HepG2 (cell line): ENCODE results near the gene PUM1. TPM values are rescaled to one million over a fixed set of nuclear protein-coding genes. Genes with fewer than 3 reads are reported as not detected.
A peak's percentile ranks its signal among the peaks of the same experiment; 100 is the strongest.

Experiments
- GZF1 ChIP-seq: sonication (generic); formaldehyde crosslinking; IDR thresholded peaks from 2 replicates; pipeline ENCODE4 v1.5.1; 2020; ENCODE audit warnings: mild to moderate bottlenecking, missing genetic modification reagents
- JUND ChIP-seq: sonication (generic); formaldehyde crosslinking; IDR thresholded peaks from 2 replicates; pipeline ENCODE4 v1.8.0; 2022; ENCODE audit warnings: mild to moderate bottlenecking, missing genetic modification reagents
- KDM2A ChIP-seq: sonication (generic); formaldehyde crosslinking; IDR thresholded peaks from 2 replicates; pipeline ENCODE4 v1.4.0; 2020; ENCODE audit warnings: low read depth, missing genetic modification reagents, borderline replicate concordance
- MED1 ChIP-seq: sonication (generic); formaldehyde crosslinking; IDR thresholded peaks from 2 replicates; pipeline ENCODE4 v1.4.0; 2020; ENCODE audit warnings: missing genetic modification reagents
- MTF1 ChIP-seq: sonication (generic); formaldehyde crosslinking; IDR thresholded peaks from 2 replicates; pipeline ENCODE4 v1.5.0; 2020; ENCODE audit warnings: missing genetic modification reagents
- MZF1 ChIP-seq: sonication (generic); formaldehyde crosslinking; IDR thresholded peaks from 2 replicates; pipeline ENCODE4 v1.8.1; 2023; ENCODE audit warnings: mild to moderate bottlenecking, missing genetic modification reagents, borderline replicate concordance
- NAIF1 ChIP-seq: sonication (generic); formaldehyde crosslinking; IDR thresholded peaks from 2 replicates; pipeline ENCODE4 v1.5.0; 2020; ENCODE audit warnings: mild to moderate bottlenecking, missing genetic modification reagents, borderline replicate concordance
- NCOR1 ChIP-seq: fragments of 200-600 bp; sonication (generic); IDR thresholded peaks from 2 replicates; pipeline ENCODE4 v1.7.0; 2017; ENCODE audit warnings: antibody characterized with exemption, low read length, borderline replicate concordance
- PAX8 ChIP-seq: sonication (generic); formaldehyde crosslinking; IDR thresholded peaks from 2 replicates; pipeline ENCODE4 v1.8.0; 2022; ENCODE audit warnings: mild to moderate bottlenecking, missing genetic modification reagents, borderline replicate concordance
- SMAD9 ChIP-seq: sonication (generic); formaldehyde crosslinking; IDR thresholded peaks from 2 replicates; pipeline ENCODE4 v1.5.1; 2020; ENCODE audit warnings: mild to moderate bottlenecking, missing genetic modification reagents
- TBX2 ChIP-seq: sonication (generic); formaldehyde crosslinking; IDR thresholded peaks from 2 replicates; pipeline ENCODE4 v1.5.0; 2020; ENCODE audit warnings: missing genetic modification reagents, mild to moderate bottlenecking, borderline replicate concordance
- ZBTB39 ChIP-seq: sonication (generic); formaldehyde crosslinking; IDR thresholded peaks from 2 replicates; pipeline ENCODE4 v1.5.0; 2020; ENCODE audit warnings: missing genetic modification reagents
- ZFP1 ChIP-seq: IDR thresholded peaks from 2 replicates; pipeline ENCODE4 v1.6.1; 2016
- ZNF512 ChIP-seq: sonication (generic); formaldehyde crosslinking; IDR thresholded peaks from 2 replicates; pipeline ENCODE4 v1.4.0; 2020; ENCODE audit warnings: mild to moderate bottlenecking, missing genetic modification reagents
- ZNF562 ChIP-seq: sonication (generic); formaldehyde crosslinking; IDR thresholded peaks from 2 replicates; pipeline ENCODE4 v1.8.0; 2022; ENCODE audit warnings: missing genetic modification reagents, borderline replicate concordance
- ZNF678 ChIP-seq: sonication (generic); formaldehyde crosslinking; IDR thresholded peaks from 2 replicates; pipeline ENCODE4 v1.4.0; 2020; ENCODE audit warnings: mild to moderate bottlenecking, missing genetic modification reagents
- polyA plus RNA-seq, 8 experiments: library from polyadenylated mRNA; depleted of rRNA in 3 of 8; stranded (reverse) in 7 of 8; unstranded in 1 of 8; fragments of >200 nt; fragmentation: Illumina TruSeq in 4 of 8; extraction: Trizol in 4 of 8; gene quantifications; 2 replicates each; pipeline versions ENCODE4 v1.2.1 to v1.2.3, GENCODE V29; 2011 to 2016; ENCODE audit warnings: low read depth in 4 of 8, missing spikeins in 1 of 8, mixed read lengths in 1 of 8; ENCODE audit not compliant: insufficient read depth in 1 of 8
- total RNA-seq, 5 experiments: library from RNA; depleted of rRNA; stranded (reverse); fragments of >200 nt; fragmentation: Illumina TruSeq; extraction: Trizol; gene quantifications; 2 replicates each; pipeline ENCODE4 v1.2.3, GENCODE V29; 2016; ENCODE audit warnings: low read depth in 1 of 5
- TF ChIP-seq, protein P1 (sequence below): IDR thresholded peaks from 2 replicates; pipeline ENCODE4 v1.6.1; 2016; ENCODE audit warnings: control low read depth
- TF ChIP-seq, protein P2 (sequence below): sonication (generic); IDR thresholded peaks from 2 replicates; pipeline ENCODE4 v1.6.1; 2016; ENCODE audit warnings: low read depth, borderline replicate concordance
- TF ChIP-seq, protein P3 (sequence below): sonication (generic); formaldehyde crosslinking; IDR thresholded peaks from 2 replicates; pipeline ENCODE4 v1.4.0; 2020; ENCODE audit warnings: missing genetic modification reagents, borderline replicate concordance

PUM1 gene
- total and polyA plus RNA-seq, 2 of the 13 experiments (the other 11 are each of a cell fraction or from before 2014, with no cell fraction given) = 64.7 to 91.0 TPM

DNA sequence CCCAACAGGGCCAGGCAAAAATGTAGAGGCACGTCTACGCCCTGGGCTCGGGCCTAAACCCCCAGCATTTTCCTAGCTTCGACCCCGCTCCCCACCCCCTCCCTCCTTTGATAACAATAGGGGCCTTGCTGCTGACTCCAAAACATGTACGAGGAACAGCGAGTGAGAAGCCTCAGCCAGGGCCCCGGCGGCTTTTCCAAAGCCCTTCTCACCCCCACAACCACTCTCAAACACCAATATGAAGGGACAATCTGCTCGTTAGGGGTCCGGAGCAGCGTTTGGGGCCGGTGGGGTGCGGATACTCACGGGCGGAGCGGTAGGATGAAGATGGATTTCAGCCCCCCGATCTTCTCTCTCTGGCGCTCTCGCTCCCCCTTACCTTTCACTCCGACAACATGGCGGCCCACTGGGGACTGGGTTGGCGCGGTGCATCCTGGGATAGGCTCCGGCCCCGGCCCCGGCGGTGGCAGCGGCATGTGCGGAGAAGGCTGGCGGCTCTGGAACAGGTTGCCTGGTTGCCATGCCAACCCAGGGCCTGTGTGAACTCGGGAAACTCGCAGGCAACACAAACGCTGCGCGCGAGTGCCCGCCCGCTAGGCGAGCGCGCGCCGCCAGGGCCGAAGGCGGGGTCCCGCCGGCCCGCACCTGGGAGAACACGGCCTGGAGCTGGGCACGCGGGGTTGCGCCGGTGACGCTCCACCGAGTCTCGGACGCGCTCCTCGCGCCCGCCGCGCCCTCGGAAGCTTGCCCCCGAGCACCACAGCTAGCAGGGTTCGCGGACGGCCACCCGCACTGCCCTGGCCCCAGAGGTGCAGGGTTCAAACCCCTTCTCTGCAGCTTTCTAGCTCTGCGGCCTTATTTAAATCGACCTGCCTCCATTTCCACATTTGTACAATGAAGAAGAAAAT lies at the start of gene PUM1 (continued):
- TF ChIP-seq ZBTB39 = no peak
- no peak for TF ChIP-seq SMAD9 (CRISPR knock-in tag)
- 0 out of 2 replicates have a peak, but pooled peaks have one; percentile 43 for TF ChIP-seq ZNF678 (CRISPR knock-in tag)
- TF ChIP-seq, protein P1, sequence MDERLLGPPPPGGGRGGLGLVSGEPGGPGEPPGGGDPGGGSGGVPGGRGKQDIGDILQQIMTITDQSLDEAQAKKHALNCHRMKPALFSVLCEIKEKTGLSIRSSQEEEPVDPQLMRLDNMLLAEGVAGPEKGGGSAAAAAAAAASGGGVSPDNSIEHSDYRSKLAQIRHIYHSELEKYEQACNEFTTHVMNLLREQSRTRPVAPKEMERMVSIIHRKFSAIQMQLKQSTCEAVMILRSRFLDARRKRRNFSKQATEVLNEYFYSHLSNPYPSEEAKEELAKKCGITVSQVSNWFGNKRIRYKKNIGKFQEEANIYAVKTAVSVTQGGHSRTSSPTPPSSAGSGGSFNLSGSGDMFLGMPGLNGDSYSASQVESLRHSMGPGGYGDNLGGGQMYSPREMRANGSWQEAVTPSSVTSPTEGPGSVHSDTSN = no peak
- TF ChIP-seq, protein P2, sequence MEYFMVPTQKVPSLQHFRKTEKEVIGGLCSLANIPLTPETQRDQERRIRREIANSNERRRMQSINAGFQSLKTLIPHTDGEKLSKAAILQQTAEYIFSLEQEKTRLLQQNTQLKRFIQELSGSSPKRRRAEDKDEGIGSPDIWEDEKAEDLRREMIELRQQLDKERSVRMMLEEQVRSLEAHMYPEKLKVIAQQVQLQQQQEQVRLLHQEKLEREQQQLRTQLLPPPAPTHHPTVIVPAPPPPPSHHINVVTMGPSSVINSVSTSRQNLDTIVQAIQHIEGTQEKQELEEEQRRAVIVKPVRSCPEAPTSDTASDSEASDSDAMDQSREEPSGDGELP = peak; percentile 73; the same call in 1 of the 2 replicates
- 0 out of 2 replicates have a peak, but pooled peaks have one; percentile 23 for TF ChIP-seq GZF1 (CRISPR knock-in tag)
- TF ChIP-seq, protein P3, sequence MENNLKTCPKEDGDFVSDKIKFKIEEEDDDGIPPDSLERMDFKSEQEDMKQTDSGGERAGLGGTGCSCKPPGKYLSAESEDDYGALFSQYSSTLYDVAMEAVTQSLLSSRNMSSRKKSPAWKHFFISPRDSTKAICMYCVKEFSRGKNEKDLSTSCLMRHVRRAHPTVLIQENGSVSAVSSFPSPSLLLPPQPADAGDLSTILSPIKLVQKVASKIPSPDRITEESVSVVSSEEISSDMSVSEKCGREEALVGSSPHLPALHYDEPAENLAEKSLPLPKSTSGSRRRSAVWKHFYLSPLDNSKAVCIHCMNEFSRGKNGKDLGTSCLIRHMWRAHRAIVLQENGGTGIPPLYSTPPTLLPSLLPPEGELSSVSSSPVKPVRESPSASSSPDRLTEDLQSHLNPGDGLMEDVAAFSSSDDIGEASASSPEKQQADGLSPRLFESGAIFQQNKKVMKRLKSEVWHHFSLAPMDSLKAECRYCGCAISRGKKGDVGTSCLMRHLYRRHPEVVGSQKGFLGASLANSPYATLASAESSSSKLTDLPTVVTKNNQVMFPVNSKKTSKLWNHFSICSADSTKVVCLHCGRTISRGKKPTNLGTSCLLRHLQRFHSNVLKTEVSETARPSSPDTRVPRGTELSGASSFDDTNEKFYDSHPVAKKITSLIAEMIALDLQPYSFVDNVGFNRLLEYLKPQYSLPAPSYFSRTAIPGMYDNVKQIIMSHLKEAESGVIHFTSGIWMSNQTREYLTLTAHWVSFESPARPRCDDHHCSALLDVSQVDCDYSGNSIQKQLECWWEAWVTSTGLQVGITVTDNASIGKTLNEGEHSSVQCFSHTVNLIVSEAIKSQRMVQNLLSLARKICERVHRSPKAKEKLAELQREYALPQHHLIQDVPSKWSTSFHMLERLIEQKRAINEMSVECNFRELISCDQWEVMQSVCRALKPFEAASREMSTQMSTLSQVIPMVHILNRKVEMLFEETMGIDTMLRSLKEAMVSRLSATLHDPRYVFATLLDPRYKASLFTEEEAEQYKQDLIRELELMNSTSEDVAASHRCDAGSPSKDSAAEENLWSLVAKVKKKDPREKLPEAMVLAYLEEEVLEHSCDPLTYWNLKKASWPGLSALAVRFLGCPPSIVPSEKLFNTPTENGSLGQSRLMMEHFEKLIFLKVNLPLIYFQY (CRISPR knock-in tag) = no peak
- no peak for TF ChIP-seq ZFP1 (CRISPR knock-in tag)
- peak; percentile 65; the same call in 1 of the 2 replicates for TF ChIP-seq MED1
- TF ChIP-seq MZF1 (CRISPR knock-in tag) = 0 out of 2 replicates have a peak, but pooled peaks have one; percentile 57
- peak; percentile 71; the same call in 1 of the 2 replicates for TF ChIP-seq TBX2
- TF ChIP-seq ZNF562 (CRISPR knock-in tag) = no peak
- no peak; the same call in 1 of the 2 replicates for TF ChIP-seq JUND (CRISPR knock-in tag)
- no peak for TF ChIP-seq MTF1 (CRISPR knock-in tag)
- no peak for TF ChIP-seq NCOR1
- no peak for TF ChIP-seq KDM2A (CRISPR knock-in tag)
- no peak for TF ChIP-seq ZNF512 (CRISPR knock-in tag)
- TF ChIP-seq NAIF1 (CRISPR knock-in tag) = peak; percentile 93
- peak; percentile 53; the same call in 1 of the 2 replicates for TF ChIP-seq PAX8
